SHP77 (cell line): ENCODE results near the gene NBAS.
A peak's percentile ranks its signal among the peaks of the same experiment; 100 is the strongest.

Experiments
- DNase-seq, 2 experiments: peaks; one replicate each; lab custom pipeline; 2025; lab: John Stamatoyannopoulos, UW

The NBAS gene

DNA sequence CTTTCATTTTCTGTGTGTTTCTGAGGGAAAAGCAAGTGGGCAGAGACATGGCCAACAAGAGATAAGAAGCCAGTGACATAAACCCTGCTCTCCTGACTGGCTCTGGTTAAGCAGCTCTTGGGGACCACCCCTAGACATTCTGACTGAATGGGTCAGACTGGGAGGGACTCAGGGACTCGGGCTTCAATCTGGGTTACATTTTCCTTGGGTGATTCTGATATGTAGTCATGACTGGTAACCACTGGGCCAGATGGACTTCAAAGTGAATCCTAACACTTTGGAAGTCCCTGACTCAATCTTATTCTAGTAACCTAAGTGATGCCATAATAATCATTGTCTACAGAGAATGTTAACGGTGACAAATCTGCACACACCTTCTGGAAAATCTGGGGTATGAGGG, 397.8 kb downstream of the NBAS start:
- no peak for DNase-seq

DNA sequence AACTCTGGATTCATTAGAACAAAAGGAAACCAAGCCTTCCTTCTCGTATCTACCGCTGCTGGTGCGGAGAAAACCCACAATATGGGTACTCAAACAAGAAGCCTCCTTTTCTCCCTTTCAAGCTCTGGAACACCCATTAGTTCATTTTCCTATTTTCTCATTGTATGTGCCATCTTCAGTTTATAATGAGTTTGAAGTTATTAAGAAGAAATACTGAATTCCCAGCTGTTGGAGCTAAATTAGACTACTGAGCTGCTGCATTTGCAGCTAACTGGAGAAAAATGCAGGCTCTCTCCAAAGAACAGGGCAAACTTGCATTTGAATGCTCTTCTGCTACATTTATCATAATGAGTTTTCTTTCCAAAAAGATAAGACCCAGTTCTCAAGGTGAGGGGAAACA, 398.5 kb downstream of the NBAS start:
- DNase-seq: no peak

DNA sequence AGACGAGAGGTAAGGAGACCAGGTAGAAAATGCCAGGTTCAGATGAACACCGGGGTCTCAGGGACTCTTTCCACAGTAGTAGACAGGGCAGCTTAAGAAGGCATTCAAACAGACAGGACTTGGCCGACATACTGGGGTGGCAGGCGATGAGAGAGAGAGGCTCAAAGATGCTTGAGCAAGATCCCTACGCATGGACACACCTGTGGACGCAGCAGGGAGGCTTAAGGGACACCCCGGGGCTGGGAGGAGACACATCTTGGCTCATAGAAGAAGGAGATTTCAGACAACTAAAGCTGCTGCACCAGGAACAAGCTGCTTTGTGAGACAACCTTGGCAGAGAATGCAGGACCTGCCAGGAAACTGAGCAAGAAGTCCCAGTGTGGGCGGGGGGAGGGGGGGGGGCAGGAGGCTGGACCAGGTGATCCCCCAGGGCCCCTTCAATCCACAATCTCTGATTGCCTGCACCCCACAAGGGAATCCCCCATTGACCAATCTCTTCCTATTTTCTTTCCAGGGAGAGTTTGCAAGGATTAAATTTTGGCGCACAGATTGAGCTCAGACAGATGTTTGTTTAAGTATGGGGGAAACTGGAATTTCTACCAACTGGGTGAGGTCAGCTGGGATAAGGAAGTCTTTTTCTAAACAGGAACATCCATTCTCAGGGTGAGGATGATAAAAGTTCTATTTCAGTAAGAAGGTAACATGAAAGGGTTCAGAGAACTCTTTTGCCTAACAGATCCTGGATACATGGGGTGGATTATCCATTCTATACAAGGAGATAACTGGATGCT, 400.7 kb downstream of the NBAS start:
- no peak for DNase-seq

DNA sequence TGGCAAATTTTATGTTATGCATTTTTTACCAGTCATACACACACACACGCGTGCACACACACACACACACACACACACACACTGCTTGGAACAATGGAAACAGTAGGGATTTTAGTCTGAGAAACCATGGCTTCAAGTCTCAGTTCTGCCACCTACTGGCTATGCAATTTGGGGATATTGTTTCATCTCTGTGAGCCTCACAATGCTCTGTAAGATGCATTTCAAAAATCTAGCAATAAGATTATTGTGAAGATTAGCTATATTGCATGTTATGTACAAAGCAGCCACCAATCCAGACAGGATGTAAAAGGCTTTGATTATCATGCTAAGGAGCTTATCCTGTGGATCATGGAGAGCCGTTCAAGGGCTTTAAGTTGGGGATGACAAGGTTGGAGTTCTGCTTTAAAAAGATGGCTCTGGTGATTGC, 401.4 kb downstream of the NBAS start:
- peak; percentile 33 to 59 for DNase-seq

DNA sequence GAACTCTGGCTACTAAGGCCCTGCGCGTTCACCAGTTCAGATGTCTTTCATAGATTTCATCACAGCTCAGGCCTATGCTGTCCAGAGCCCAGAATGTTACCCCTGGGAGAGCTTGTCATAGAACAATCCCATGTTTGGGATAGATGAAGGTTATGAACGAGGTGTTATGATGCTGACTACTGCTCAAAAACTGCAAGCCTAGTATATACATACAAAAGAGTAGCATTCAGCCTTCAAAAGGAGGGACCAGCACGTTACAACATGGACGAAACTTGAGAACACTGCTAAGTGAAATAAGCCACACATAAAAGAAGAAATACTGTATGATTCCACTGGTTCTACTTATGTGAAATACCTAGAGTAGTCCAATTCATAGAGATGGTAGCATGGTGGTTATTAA, 401.9 kb downstream of the NBAS start:
- no peak for DNase-seq

DNA sequence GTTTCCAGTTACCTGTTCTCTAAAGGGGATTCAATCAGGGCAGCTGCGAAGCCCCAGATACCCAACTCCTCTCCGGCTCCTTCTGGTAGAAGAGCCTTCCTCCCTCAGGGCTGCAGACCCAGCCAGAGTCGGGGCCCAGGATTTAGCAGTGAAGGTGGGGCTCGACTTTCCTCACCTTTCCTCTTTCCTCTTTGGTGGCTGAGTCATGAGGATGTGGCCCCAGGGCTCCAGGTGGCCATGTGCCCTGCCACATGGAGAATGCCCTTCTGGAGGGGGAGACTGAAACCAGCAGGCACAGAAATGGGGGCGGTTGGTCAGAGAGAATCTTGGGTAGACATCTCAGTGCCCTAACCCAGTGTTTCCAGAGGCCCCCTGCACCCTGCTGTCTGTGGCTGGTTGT, 402.6 kb downstream of the NBAS start:
- no peak for DNase-seq

DNA sequence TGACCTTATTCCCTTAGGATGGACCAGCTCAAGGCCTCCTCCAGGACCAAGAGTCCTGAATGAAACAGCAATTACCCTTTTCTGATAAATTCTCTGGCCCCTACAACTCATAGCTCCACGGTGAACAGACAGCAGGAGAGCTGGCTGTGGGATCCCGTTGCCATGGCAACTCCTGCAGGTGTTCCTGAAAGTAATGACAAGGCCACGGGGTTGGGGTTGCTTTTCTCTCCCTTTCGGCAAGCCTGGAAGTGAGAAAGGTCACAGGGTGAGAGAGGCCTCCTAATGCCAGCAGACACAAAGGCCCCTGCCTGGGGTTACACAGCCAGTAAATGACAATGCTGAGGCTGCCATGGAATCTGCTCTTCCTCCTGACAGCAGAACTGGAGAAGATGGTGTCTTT, 403.0 kb downstream of the NBAS start:
- DNase-seq: peak; percentile 76 to 78

DNA sequence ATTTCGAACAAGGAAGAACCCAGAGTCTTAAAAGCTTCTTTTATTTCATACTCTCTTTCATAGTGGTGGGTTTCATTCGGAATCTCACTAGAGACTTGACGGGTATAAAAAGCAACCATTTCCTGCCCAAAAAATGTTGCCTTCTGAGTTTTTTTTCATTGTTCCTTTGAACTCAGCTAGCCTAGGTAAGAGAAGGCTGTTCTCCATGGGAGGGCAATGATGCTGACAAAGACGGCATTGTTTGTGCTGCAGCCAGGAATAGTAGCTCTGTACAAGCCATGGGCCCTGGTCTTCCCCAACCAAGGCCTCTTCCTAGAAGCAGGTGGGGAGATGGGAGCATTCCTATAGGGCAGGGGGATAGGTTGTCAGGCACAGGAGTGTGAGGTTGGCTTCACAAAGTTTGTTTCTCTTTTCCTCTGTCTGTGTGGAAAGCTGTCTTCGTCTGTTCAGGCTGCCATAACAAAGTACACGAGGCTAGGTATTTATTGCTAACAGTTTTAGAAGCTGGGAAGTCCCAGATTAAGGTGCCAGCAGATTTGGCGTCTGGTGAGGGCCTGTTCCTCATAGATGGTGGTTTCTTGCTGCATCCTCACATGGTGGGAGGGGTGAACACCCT, 405.1 kb downstream of the NBAS start:
- no peak for DNase-seq

DNA sequence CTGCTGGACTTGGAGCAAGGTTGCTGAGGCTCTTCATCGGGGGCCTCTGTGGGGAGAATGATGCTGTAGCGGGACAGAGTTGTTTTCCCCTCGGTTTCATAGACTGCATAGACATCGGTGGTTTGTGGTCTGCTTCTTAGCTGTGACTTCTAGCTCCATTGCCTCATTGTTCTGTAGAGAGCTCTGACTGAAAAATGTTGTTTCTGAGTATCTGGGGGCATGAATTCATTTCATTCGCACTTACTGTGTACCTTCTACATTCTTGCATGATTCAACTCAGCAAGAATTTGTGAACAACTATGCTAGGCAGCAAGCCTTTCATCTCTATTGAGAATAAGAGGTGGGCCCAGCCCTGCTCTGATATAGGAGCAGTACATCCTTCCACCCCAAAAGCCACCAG, 406.8 kb downstream of the NBAS start:
- no peak for DNase-seq

DNA sequence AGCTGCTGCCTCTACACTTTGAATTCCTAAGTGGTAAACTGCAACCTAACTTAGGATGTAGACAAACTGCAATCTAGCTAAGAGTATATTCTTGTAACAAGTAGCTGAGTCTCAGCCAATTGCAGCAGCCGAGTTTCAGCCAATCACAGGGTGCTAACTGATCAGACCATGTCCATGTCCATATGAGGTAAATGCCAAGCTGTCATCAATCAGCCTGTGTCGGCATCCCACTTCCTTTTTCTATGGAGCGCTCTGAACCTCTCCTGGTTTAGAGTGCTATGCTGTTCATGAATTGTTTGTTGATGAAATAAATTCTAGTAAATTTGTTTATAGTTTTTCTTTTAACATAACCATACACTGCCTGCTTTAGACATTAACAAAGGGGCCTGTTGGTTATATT, 408.8 kb downstream of the NBAS start:
- no peak for DNase-seq

DNA sequence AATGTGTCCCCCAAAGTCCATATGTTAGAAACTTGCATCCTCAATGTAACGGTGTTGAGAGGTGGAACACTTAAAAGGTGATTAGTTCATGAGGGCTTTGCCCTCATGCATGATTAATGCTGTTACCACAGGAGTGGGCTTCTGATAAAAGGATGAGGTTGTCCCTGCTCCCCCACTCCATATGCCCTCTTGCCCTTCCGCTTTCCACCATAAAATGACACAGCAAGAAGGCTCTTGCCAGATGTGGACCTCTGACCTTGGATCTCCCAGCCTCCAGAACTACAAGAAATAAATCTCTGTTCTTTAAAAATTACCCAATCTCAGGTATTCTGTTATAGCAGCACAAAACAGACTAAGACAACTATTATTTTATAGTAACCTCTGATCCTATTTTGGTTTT, 412.1 kb downstream of the NBAS start:
- no peak for DNase-seq

DNA sequence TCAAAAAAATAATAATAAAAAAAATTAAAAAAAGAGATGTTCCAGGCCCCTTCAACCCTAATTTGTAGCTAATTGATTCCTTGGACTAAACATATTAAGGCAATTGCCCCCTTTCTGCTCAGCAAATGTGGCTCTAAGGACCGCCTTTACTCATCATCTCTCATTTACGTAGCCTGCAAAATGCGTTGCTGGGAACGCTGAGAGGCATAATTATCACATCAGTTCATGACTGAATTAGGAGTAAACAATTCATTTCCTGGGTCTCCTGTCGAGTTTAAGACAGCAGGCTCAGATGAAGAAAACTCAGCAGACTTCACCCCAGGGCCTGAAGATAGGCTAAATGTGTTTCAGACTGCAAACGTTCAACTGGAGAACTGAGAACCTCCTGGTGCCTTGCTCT, 413.5 kb downstream of the NBAS start:
- no peak for DNase-seq

DNA sequence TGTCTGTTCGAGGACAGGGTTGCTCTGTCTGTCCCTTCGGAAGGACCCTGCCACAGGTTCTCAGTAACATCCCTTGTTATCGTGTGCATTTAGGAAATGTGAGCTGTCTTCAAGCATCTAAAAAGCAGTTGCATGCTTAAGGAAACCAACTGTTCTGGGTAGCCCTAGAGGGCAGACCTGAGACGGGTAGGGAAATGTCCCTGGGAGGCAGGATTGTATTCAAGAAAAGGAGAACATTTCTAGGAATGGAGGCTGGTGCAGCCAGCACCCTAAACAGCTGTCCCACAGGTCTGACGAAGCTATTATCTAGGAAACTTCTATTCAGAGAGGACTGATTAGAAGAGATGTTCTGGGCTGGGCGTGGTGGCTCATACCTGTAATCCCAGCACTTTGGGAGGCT, 414.2 kb downstream of the NBAS start:
- no peak for DNase-seq

DNA sequence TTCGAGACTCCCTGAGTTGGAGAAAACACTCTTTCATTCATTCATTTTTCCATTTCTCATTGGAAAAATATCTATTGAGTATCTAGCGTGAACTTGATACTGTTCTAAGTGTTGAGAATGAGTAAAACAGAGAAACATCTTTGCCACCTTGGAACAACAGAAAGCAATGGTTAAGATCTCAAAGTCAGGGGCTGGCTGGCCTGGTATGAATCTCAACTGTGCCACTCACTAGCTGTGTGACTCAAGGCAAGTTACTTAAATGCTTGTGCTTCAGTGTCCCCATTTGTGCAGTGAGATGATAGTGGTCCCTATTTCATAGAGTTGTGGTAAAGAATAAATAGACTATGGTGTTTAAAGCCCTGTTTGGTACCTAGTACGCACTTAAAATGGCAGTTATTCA, 415.2 kb downstream of the NBAS start:
- DNase-seq: no peak

DNA sequence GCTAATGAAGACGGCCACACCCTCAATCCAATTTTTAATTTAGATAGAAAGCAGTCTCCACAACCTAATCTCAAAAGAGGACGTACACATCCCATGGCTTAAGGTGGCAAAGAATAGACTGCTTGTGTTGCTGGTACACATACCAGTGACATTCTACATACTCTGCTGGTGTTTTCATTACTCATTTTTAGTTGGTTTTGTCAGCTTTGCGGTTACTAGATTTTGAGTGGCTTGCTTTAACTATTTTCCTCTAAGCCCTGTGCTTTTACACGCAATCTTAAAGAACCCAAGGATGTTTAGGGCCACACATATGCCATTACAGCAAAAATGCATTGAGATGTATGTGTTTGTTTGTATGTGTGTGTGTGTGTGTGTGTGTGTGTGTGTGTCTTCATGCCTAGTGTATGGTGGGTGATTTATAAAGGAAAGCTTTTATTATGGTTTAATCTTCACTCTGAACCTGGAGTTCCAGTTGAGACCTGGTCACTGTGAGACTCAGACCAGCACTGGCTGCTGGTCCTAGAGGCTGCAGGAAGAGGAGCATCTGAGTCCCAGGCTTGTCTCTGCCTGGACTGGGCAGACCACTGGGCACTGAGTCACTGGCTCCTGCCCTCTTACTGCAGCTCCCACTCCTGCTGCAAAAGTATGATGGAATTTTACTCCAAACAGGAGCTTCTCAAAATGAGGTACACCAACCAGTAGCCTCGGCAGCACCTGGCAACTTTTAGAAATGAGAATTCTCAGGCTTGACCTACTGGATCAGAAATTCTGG, 415.9 kb downstream of the NBAS start:
- no peak for DNase-seq

DNA sequence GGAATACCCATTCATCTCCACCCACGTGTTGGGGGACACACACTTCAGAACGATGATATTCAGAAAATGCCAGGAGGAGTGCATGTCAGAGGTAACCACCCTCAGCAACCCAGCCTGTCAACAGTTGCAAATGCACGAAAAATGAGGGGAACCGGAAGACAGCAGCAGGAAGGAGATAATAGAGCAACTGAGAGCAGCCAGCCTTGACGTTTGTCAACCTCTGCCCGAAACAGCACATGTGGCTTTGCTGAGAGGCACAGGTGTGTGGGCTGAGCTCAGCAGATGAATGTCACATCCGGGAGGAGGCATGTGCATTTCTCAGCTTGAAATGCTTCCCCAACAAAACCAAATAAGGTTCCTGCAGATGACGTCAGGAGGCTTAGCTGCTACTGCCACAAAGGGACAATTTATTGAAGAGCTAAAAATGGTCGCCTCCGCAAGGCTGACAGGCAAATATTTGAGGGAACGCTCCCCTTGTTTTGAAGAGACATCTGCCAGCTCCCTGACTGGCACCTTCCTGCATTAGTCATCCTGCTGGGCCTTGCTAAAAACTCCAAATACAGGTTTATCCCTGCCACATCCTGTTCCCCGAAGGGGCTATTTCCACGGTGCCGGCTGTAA, 419.0 kb downstream of the NBAS start:
- DNase-seq: peak; percentile 98

DNA sequence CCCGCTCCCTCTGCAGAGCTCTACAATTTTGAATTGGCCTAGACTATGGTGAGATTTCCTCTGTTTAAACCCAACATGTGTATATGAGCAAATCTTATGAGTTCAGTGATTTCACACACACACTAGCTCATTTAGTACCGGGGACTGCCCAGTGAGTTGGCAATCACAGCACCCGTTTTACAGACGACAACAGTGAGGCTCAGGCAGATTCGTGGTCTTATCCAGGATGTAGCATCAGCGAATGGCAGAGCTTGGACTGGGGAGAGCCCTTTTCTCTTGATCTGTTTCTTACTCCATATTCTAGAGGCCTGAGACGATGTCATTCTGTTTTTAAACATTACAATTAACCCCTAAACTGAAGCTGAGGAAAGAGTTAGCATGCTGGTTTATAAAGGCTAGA, 419.9 kb downstream of the NBAS start:
- no peak for DNase-seq

DNA sequence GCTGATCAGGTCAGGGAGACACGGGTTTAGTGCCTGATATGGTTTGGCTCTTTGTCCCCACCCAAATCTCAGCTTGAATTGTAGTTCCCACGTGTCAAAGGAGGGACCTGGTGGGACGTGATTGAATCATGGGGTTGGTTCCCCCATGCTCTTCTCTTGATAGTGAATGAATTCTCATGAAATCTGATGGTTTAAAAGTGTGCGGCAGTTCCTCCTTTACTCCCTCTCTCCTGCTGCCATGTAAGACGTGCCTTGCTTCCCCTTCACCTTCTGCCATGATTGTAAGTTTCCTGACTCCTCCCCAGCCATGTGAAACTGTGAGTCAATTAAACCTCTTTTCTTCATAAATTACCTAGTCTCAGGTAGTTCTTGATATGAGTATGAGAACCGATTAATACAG, 424.5 kb downstream of the NBAS start:
- DNase-seq: no peak

DNA sequence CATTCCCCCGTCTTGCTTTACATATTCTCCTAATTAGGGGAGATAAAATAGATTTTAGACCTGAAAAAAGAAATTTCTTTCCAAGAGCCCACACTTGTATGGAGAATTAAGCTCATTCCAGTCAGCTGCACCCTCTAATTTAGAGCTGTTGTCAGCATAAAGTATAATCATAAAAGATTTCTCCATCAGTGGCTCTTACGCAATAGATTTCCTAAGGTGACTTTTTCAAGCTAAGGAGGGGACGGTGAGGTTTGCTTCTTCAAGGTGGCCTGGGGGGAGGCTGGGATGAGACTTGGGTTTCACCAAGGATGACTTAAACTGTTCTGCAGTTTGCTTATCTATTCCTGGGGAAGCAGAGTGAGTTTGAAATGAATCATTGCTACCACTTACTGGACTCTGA, 426.2 kb downstream of the NBAS start:
- DNase-seq: no peak

DNA sequence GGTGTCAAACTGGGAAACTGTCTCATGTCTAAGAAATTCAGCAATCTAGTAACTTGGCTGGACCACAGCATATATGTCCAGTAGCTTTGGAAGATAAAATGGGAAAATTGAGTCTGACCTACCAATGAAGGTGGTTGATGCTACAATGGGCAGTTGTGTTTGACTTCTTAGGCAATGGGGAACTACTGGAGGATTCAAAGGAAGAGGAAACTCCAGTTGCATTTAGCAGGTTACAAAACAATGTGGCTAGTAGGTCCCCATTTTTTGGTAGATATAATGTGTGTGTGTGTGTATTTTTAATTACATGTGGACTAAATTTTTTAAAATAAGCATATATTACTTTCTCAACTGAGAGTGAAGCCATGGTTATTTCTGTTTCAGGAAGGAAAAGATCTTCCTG, 427.7 kb downstream of the NBAS start:
- DNase-seq: no peak

DNA sequence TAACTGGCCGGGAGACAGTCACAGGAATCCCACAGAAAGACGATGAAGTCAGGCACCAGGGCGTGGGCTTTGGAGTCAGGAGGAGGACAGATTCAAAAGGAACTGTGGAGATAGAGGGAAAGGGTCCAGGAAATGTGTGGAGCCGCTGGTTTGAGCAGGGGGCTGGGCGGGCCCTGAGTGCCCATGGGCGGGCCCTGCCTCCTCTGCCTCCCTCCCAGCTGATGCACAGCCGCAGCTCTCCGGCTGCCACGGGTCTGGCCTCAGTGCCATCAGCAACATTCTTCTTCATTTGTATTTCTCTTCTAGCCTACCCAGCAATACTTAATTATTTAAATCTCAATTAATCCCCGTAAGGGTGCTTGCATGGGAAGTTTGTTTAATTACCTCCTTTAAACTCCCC, 432.3 kb downstream of the NBAS start:
- no peak for DNase-seq

DNA sequence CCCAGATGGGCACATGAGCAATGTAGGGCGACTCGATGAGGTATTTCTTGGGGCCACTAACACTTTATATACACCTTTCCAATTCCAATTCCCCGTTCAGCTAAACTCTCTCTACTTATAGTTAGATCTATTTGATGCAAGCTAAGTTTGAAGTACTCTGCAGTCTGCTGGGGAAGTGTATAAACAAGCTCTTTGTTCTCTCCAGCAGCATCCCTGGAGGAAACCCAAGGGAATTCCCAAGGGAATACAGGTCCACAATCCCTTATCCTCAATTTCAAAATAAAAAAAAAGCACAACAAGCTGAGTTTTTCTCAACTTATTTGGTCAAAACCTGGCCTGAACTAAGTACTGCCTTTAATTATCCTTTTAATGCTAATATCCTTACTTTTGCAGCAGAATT, 433.3 kb downstream of the NBAS start:
- no peak for DNase-seq

DNA sequence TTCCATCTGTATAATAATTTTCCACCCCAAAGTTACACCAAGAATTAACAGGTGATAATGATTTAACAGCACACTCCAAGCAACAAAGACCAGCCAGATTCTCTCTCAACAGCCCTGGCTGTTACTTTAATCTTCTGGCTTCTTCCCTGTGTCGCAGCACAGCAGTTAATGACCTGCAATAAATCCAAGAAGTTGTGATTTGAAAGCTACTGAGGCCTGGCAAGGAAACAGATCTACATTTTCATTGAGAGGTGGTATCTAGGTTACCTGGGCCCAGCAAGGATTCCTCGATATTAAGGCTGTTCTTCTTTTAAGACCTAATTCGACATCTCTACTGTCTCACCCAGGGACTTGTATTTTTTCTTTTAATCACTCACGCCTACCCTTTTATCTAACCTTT, 433.8 kb downstream of the NBAS start:
- no peak for DNase-seq
